ENCODE data around the gene WIPF3. TPM values are rescaled to one million over a fixed set of nuclear protein-coding genes. Genes with fewer than 3 reads are reported as not detected.

Gene WIPF3
- total and polyA plus RNA-seq, 4 donors: 0.10 to 0.23 (median 0.14) TPM; not detected in 1

DNA sequence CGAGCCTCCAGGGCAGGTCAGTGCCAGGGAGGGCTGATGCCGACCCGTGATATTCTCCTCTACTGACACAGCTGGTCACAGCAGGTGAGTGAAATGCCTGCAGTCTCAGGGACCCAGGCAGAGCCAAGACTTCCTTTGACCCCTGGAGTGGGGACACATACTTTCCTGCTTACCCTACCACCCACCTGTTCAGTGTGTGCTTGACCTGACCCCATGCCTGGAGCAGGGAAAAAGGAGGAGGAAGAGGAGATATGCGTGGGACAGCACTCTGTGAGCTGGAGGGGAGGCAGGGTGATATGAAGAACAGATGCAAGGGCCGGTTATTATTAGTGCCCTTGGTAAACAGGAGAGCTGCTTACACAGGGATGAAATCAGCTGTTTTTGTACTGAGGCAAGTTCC lies 40.8 kb upstream of the WIPF3 start:
- no peak overlapping the region for H3K27ac ChIP-seq (ENCODE audit: low read depth in 1 of 2, low read length in 2 of 2)
- no peak overlapping the region for H3K4me3 ChIP-seq (ENCODE audit: low read depth in 1 of 3, low read length in 3 of 3)
- H3K9ac ChIP-seq (ENCODE audit: low read depth in 1 of 2, low read length in 2 of 2): no peak overlapping the region
- H3K27me3 ChIP-seq (ENCODE audit: control insufficient read depth in 4 of 4, insufficient read depth in 4 of 4, low read length in 3 of 4): peaks cover 0 to 2% (median 0%) of the 10 kb centered on the region in 4 donors
- TF ChIP-seq FOXA2 (IDR thresholded peaks at IDR 0.05): no peak
- TF ChIP-seq, protein P1, sequence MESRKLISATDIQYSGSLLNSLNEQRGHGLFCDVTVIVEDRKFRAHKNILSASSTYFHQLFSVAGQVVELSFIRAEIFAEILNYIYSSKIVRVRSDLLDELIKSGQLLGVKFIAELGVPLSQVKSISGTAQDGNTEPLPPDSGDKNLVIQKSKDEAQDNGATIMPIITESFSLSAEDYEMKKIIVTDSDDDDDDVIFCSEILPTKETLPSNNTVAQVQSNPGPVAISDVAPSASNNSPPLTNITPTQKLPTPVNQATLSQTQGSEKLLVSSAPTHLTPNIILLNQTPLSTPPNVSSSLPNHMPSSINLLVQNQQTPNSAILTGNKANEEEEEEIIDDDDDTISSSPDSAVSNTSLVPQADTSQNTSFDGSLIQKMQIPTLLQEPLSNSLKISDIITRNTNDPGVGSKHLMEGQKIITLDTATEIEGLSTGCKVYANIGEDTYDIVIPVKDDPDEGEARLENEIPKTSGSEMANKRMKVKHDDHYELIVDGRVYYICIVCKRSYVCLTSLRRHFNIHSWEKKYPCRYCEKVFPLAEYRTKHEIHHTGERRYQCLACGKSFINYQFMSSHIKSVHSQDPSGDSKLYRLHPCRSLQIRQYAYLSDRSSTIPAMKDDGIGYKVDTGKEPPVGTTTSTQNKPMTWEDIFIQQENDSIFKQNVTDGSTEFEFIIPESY (IDR thresholded peaks at IDR 0.05): no peak
- no peak for TF ChIP-seq NR2F2 (IDR thresholded peaks at IDR 0.05)
- TF ChIP-seq RAD21 (IDR thresholded peaks at IDR 0.05): no peak
- no peak for TF ChIP-seq GABPA (IDR thresholded peaks at IDR 0.05 in 1 of 2, conservative IDR thresholded peaks at IDR 0.05 in 1 of 2)
- no peak for DNase-seq (ENCODE audit: low spot score)
- H3K36me3 ChIP-seq (ENCODE audit: control insufficient read depth in 4 of 4, insufficient read depth in 3 of 4, low read depth in 1 of 4, low read length in 3 of 4): no peaks in the 10 kb centered on the region
- no peaks in the 10 kb centered on the region for H3K4me1 ChIP-seq (ENCODE audit: control insufficient read depth in 4 of 4, insufficient read depth in 4 of 4, low read length in 3 of 4)
- no peaks in the 10 kb centered on the region for H3K9me3 ChIP-seq (ENCODE audit: control insufficient read depth in 4 of 4, low read length in 3 of 4)
- 32% methylated on average over 5 of the region's 5 CpGs for WGBS

- Histone ChIP-seq H3K4me3 (ENCODE audit: low read depth in 1 of 3, low read length in 3 of 3) (no peak overlapping the region), H3K9me3 (ENCODE audit: control insufficient read depth in 4 of 4, low read length in 3 of 4) (no peaks in the 10 kb centered on the region), H3K27me3 (ENCODE audit: control insufficient read depth in 4 of 4, insufficient read depth in 4 of 4, low read length in 3 of 4) (no peaks in the 10 kb centered on the region), H3K9ac (ENCODE audit: low read depth in 1 of 2, low read length in 2 of 2) (no peak overlapping the region), H3K4me1 (ENCODE audit: control insufficient read depth in 4 of 4, insufficient read depth in 4 of 4, low read length in 3 of 4) (no peaks in the 10 kb centered on the region), H3K36me3 (ENCODE audit: control insufficient read depth in 4 of 4, insufficient read depth in 3 of 4, low read depth in 1 of 4, low read length in 3 of 4) (no peaks in the 10 kb centered on the region), H3K27ac (ENCODE audit: low read depth in 1 of 2, low read length in 2 of 2) (no peak overlapping the region)
- TF ChIP-seq RAD21 (IDR thresholded peaks at IDR 0.05) (no peak), TAF1 (conservative IDR thresholded peaks at IDR 0.05) (no peak), YY1 (IDR thresholded peaks at IDR 0.05) (no peak), FOXA2 (IDR thresholded peaks at IDR 0.05) (no peak), SP1 (IDR thresholded peaks at IDR 0.05) (no peak)
- TF ChIP-seq, protein P1 (IDR thresholded peaks at IDR 0.05): no peak
- TF ChIP-seq, protein P2, sequence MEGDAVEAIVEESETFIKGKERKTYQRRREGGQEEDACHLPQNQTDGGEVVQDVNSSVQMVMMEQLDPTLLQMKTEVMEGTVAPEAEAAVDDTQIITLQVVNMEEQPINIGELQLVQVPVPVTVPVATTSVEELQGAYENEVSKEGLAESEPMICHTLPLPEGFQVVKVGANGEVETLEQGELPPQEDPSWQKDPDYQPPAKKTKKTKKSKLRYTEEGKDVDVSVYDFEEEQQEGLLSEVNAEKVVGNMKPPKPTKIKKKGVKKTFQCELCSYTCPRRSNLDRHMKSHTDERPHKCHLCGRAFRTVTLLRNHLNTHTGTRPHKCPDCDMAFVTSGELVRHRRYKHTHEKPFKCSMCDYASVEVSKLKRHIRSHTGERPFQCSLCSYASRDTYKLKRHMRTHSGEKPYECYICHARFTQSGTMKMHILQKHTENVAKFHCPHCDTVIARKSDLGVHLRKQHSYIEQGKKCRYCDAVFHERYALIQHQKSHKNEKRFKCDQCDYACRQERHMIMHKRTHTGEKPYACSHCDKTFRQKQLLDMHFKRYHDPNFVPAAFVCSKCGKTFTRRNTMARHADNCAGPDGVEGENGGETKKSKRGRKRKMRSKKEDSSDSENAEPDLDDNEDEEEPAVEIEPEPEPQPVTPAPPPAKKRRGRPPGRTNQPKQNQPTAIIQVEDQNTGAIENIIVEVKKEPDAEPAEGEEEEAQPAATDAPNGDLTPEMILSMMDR (IDR thresholded peaks at IDR 0.05; ENCODE audit: low read depth, low read length, missing input control): no peak
- 89% methylated on average over 6 of the region's 6 CpGs for WGBS
- DNase-seq (ENCODE audit: low spot score): no peak
Measured at GRCh38 chr7:29770371-29770770, 35.9 kb upstream of the WIPF3 start.

- no peaks in the 10 kb centered on the region for H3K9me3 ChIP-seq (ENCODE audit: control insufficient read depth in 4 of 4, low read length in 3 of 4)
- H3K27ac ChIP-seq (ENCODE audit: low read depth in 1 of 2, low read length in 2 of 2): no peak overlapping the region
- no peaks in the 10 kb centered on the region for H3K4me1 ChIP-seq (ENCODE audit: control insufficient read depth in 4 of 4, insufficient read depth in 4 of 4, low read length in 3 of 4)
- no peak for DNase-seq (ENCODE audit: low spot score)
- TF ChIP-seq NR2F2 (IDR thresholded peaks at IDR 0.05) (no peak), SP1 (IDR thresholded peaks at IDR 0.05) (no peak), GABPA (IDR thresholded peaks at IDR 0.05 in 1 of 2, conservative IDR thresholded peaks at IDR 0.05 in 1 of 2) (no peak)
- TF ChIP-seq, protein P2 (IDR thresholded peaks at IDR 0.05; ENCODE audit: low read depth, low read length, missing input control): no peak
- TF ChIP-seq, protein P3, sequence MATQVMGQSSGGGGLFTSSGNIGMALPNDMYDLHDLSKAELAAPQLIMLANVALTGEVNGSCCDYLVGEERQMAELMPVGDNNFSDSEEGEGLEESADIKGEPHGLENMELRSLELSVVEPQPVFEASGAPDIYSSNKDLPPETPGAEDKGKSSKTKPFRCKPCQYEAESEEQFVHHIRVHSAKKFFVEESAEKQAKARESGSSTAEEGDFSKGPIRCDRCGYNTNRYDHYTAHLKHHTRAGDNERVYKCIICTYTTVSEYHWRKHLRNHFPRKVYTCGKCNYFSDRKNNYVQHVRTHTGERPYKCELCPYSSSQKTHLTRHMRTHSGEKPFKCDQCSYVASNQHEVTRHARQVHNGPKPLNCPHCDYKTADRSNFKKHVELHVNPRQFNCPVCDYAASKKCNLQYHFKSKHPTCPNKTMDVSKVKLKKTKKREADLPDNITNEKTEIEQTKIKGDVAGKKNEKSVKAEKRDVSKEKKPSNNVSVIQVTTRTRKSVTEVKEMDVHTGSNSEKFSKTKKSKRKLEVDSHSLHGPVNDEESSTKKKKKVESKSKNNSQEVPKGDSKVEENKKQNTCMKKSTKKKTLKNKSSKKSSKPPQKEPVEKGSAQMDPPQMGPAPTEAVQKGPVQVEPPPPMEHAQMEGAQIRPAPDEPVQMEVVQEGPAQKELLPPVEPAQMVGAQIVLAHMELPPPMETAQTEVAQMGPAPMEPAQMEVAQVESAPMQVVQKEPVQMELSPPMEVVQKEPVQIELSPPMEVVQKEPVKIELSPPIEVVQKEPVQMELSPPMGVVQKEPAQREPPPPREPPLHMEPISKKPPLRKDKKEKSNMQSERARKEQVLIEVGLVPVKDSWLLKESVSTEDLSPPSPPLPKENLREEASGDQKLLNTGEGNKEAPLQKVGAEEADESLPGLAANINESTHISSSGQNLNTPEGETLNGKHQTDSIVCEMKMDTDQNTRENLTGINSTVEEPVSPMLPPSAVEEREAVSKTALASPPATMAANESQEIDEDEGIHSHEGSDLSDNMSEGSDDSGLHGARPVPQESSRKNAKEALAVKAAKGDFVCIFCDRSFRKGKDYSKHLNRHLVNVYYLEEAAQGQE (IDR thresholded peaks at IDR 0.05): no peak
- WGBS: 82% methylated on average over 4 of the region's 4 CpGs
- no peaks in the 10 kb centered on the region for H3K27me3 ChIP-seq (ENCODE audit: control insufficient read depth in 4 of 4, insufficient read depth in 4 of 4, low read length in 3 of 4)
- H3K4me3 ChIP-seq (ENCODE audit: low read depth in 1 of 3, low read length in 3 of 3): no peak overlapping the region
- no peaks in the 10 kb centered on the region for H3K36me3 ChIP-seq (ENCODE audit: control insufficient read depth in 4 of 4, insufficient read depth in 3 of 4, low read depth in 1 of 4, low read length in 3 of 4)
- H3K9ac ChIP-seq (ENCODE audit: low read depth in 1 of 2, low read length in 2 of 2): no peak overlapping the region
Measured at GRCh38 chr7:29771081-29771816, 35.1 kb upstream of the WIPF3 start.

Data from liver (tissue), 9 donors.